H9 (cell line): ENCODE measurements around the gene TRIM60. TPM values are rescaled to one million over a fixed set of nuclear protein-coding genes. Genes with fewer than 3 reads are reported as not detected.
"Not testable (repeated sequence)": the region's sequence is repeated elsewhere in the genome, so short reads cannot be mapped to it uniquely, and the experiment has no call there.

ENCODE experiments used
- DNase-seq: peaks from one replicate; pipeline ENCODE4 v3.0.0-alpha.2; 2017
- H2AFZ ChIP-seq: one replicate; pipeline ENCODE4 v1.6.1; 2013; ENCODE audit warnings: mild to moderate bottlenecking, low read length, control low read depth, moderate library complexity
- H2AK5ac ChIP-seq: 2 replicates; pipeline ENCODE4 v1.6.1; 2013; ENCODE audit warnings: low read length, control low read depth, mixed read lengths; ENCODE audit not compliant: insufficient read length
- H2BK120ac ChIP-seq: one replicate; pipeline ENCODE4 v1.6.1; 2013; ENCODE audit warnings: low read depth, mild to moderate bottlenecking, low read length, control low read depth, inconsistent platforms; ENCODE audit not compliant: poor library complexity, severe bottlenecking
- H2BK12ac ChIP-seq: 2 replicates; pipeline ENCODE4 v1.6.1; 2013; ENCODE audit warnings: low read length, control low read depth, mixed read lengths, low read depth; ENCODE audit not compliant: insufficient read length
- H2BK15ac ChIP-seq: 2 replicates; pipeline ENCODE4 v1.6.1; 2013; ENCODE audit warnings: low read depth, low read length, control low read depth
- H2BK20ac ChIP-seq: one replicate; pipeline ENCODE4 v1.6.1; 2013; ENCODE audit warnings: low read depth, mild to moderate bottlenecking, low read length, control low read depth, inconsistent platforms; ENCODE audit not compliant: poor library complexity, severe bottlenecking
- H2BK5ac ChIP-seq: 2 replicates; pipeline ENCODE4 v1.6.1; 2013; ENCODE audit warnings: low read length, control low read depth, mixed read lengths; ENCODE audit not compliant: insufficient read length
- H3K14ac ChIP-seq: 2 replicates; pipeline ENCODE4 v1.6.1; 2013; ENCODE audit warnings: low read length, control low read depth; ENCODE audit not compliant: insufficient read depth
- H3K18ac ChIP-seq: 2 replicates; pipeline ENCODE4 v1.6.1; 2013; ENCODE audit warnings: low read depth, mild to moderate bottlenecking, mixed read lengths, low read length, control low read depth; ENCODE audit not compliant: insufficient read length
- H3K23ac ChIP-seq: 2 replicates; pipeline ENCODE4 v1.6.1; 2013; ENCODE audit warnings: low read length, control low read depth, mixed read lengths, low read depth; ENCODE audit not compliant: insufficient read length
- H3K23me2 ChIP-seq: 2 replicates; pipeline ENCODE4 v1.6.1; 2013; ENCODE audit warnings: low read depth, mild to moderate bottlenecking, mixed read lengths, low read length, control low read depth; ENCODE audit not compliant: insufficient read length, poor library complexity, severe bottlenecking
- H3K27ac ChIP-seq: 2 replicates; pipeline ENCODE4 v1.5.1; 2013; ENCODE audit warnings: low read length, control low read depth, mixed read lengths, low read depth; ENCODE audit not compliant: insufficient read length
- H3K27me3 ChIP-seq: 2 replicates; pipeline ENCODE4 v1.6.1; 2013; ENCODE audit warnings: low read length, control low read depth, inconsistent platforms; ENCODE audit not compliant: insufficient read depth
- H3K4ac ChIP-seq: 2 replicates; pipeline ENCODE4 v1.6.1; 2013; ENCODE audit warnings: low read depth, mild to moderate bottlenecking, control low read depth, inconsistent platforms, low read length, moderate library complexity
- H3K4me1 ChIP-seq: 2 replicates; pipeline ENCODE4 v1.6.1; 2013; ENCODE audit warnings: low read length, control low read depth, inconsistent platforms; ENCODE audit not compliant: insufficient read depth
- H3K4me2 ChIP-seq: 2 replicates; pipeline ENCODE4 v1.6.1; 2013; ENCODE audit warnings: low read length, control low read depth, mixed read lengths; ENCODE audit not compliant: insufficient read length, insufficient read depth
- H3K56ac ChIP-seq: 2 replicates; pipeline ENCODE4 v1.6.1; 2013; ENCODE audit warnings: low read depth, mild to moderate bottlenecking, mixed read lengths, low read length, control low read depth; ENCODE audit not compliant: insufficient read length
- H3K79me1 ChIP-seq: 2 replicates; pipeline ENCODE4 v1.6.1; 2013; ENCODE audit warnings: low read depth, mild to moderate bottlenecking, moderate library complexity, low read length, control low read depth, inconsistent platforms; ENCODE audit not compliant: insufficient read depth, poor library complexity, severe bottlenecking
- H3K79me2 ChIP-seq: 2 replicates; pipeline ENCODE4 v1.6.1; 2013; ENCODE audit warnings: low read length, control low read depth, inconsistent platforms; ENCODE audit not compliant: insufficient read depth
- H3K9ac ChIP-seq: 2 replicates; pipeline ENCODE4 v1.6.1; 2013; ENCODE audit warnings: low read length, control low read depth, mixed read lengths; ENCODE audit not compliant: insufficient read length; ENCODE audit errors: extremely low read depth
- H3K9me3 ChIP-seq: one replicate; pipeline ENCODE4 v1.6.1; 2013; ENCODE audit warnings: low read depth, low read length, inconsistent platforms; ENCODE audit not compliant: control insufficient read depth
- H3T11ph ChIP-seq: one replicate; pipeline ENCODE4 v1.6.1; 2013; ENCODE audit warnings: mild to moderate bottlenecking, low read length, control low read depth, inconsistent platforms
- H4K20me1 ChIP-seq: one replicate; pipeline ENCODE4 v1.6.1; 2013; ENCODE audit not compliant: control insufficient read depth, insufficient read length, insufficient read depth
- H4K5ac ChIP-seq: 2 replicates; pipeline ENCODE4 v1.6.1; 2013; ENCODE audit warnings: low read depth, mild to moderate bottlenecking, mixed read lengths, low read length, control low read depth; ENCODE audit not compliant: insufficient read length
- H4K8ac ChIP-seq: replicated peaks from 2 replicates; pipeline ENCODE4 v1.6.1; 2013; ENCODE audit warnings: low read length, control low read depth, mixed read lengths, low read depth; ENCODE audit not compliant: insufficient read length
- H4K91ac ChIP-seq: 2 replicates; pipeline ENCODE4 v1.6.1; 2013; ENCODE audit warnings: low read depth, mild to moderate bottlenecking, moderate library complexity, mixed read lengths, low read length, control low read depth; ENCODE audit not compliant: insufficient read length
- H3K27ac Mint-ChIP-seq, 3 experiments: 2 replicates in 2 of 3; 3 replicates in 1 of 3; pipeline ENCODE4 v1.8.0; 2020 to 2021; ENCODE audit warnings: mixed read lengths in 3 of 3, mild to moderate bottlenecking in 1 of 3, moderate library complexity in 1 of 3
- H3K27me3 Mint-ChIP-seq: 2 replicates; pipeline ENCODE4 v1.8.0; 2021; ENCODE audit warnings: low read depth, mild to moderate bottlenecking, moderate library complexity, mixed read lengths
- H3K36me3 Mint-ChIP-seq, 3 experiments: 2 replicates in 2 of 3; 3 replicates in 1 of 3; pipeline ENCODE4 v1.8.0; 2020 to 2021; ENCODE audit warnings: low read depth in 3 of 3, mixed read lengths in 3 of 3; ENCODE audit not compliant: insufficient read depth in 1 of 3
- H3K4me1 Mint-ChIP-seq, 2 experiments: 2 replicates each; pipeline ENCODE4 v1.8.0; 2020; ENCODE audit warnings: mixed read lengths in 2 of 2
- H3K4me3 Mint-ChIP-seq, 2 experiments: 2 replicates in 1 of 2; 3 replicates in 1 of 2; pipeline ENCODE4 v1.8.0; 2020 to 2021; ENCODE audit warnings: mild to moderate bottlenecking in 2 of 2, mixed read lengths in 2 of 2, moderate library complexity in 1 of 2
- H3K9me3 Mint-ChIP-seq, 2 experiments: 2 replicates in 1 of 2; 3 replicates in 1 of 2; pipeline ENCODE4 v1.8.0; 2020; ENCODE audit warnings: mild to moderate bottlenecking in 2 of 2, mixed read lengths in 2 of 2, moderate library complexity in 1 of 2
- WGBS: extraction: QIAGEN DNeasy Blood & Tissue Kit; methylation state at CpG from one replicate; pipeline ENCODE4 v1.1.7; 2013; ENCODE audit warnings: missing lambda C conversion rate, low lambda C conversion rate, mixed read lengths; ENCODE audit not compliant: insufficient read length; ENCODE audit errors: extremely low coverage; 5-methylcytosine and 5-hydroxymethylcytosine counted together
- total RNA-seq: library from RNA; stranded (reverse); gene quantifications from 2 replicates; pipeline ENCODE4 v1.2.1, GENCODE V29; 2021
- TF ChIP-seq, protein P1 (sequence below): fragments of 200-600 bp; sonication (generic); conservative IDR thresholded peaks from 3 replicates; pipeline ENCODE4 v1.8.0; 2021; ENCODE audit warnings: antibody characterized with exemption, mild to moderate bottlenecking

Gene TRIM60
- total RNA-seq, 1 experiment from 2014 or later, result not detected

DNA sequence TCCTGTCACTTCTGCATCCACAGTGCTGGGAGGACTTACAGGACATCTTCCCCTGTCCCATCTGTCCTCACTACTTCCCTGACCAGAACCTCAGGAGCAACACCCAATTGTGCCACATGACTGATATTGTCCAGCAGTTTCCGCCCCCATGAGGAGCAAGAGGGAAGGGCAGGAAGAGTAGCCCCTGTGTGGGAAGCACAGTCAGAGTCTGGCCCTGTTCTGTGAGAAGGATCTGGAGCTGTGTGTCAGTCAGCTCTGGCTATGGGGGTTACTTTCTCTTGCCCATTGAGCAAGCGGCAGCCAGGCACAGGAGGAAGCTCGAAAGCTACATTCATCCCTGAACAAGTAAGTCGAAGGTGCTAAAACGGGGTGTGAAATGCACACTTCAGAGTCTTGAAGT is 14.8 kb upstream of the TRIM60 start:
- no CpG with 5 or more reads among the region's 5 CpGs for WGBS
- peak; percentile 80 for DNase-seq

DNA sequence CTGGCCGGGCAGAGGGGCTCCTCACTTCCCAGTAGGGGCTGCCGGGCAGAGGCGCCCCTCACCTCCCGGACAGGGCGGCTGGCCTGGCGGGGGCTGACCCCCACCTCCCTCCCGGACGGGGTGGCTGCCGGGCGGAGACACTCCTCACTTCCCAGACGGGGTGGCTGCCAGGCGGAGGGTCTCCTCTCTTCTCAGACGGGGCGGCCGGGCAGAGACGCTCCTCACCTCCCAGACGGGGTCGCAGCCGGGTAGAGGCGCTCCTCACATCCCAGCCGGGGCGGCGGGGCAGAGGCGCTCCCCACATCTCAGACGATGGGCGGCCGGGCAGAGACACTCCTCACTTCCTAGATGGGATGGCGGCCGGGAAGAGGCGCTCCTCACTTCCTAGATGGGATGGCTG is 11.8 kb upstream of the TRIM60 start:
- not testable (repeated sequence) for H3K9ac ChIP-seq, H3K4me1 ChIP-seq, H3T11ph ChIP-seq, H2BK5ac ChIP-seq, H3K27ac Mint-ChIP-seq, H3K18ac ChIP-seq, DNase-seq, H4K8ac ChIP-seq, H3K4me3 Mint-ChIP-seq, H3K23ac ChIP-seq, H2AFZ ChIP-seq, H2BK12ac ChIP-seq, H3K9me3 ChIP-seq, H3K23me2 ChIP-seq, H3K79me1 ChIP-seq, H3K9me3 Mint-ChIP-seq, H3K4me1 Mint-ChIP-seq, H2BK20ac ChIP-seq, H3K4me2 ChIP-seq, H3K56ac ChIP-seq, H3K27ac ChIP-seq, H3K27me3 Mint-ChIP-seq, H2AK5ac ChIP-seq, H3K36me3 Mint-ChIP-seq, H3K4ac ChIP-seq, H2BK15ac ChIP-seq, H2BK120ac ChIP-seq, H3K27me3 ChIP-seq, H4K5ac ChIP-seq, H3K14ac ChIP-seq, H3K79me2 ChIP-seq, H4K20me1 ChIP-seq, H4K91ac ChIP-seq
- WGBS, result no CpG with 5 or more reads among the region's 30 CpGs

More for the DNA sequence above, 14.8 kb upstream of the TRIM60 start:
- Mint-ChIP-seq H3K4me3 (no peak overlapping the region), H3K27ac (0 out of 7 replicates have a peak overlapping the region, but pooled peaks of 1 of the 3 experiments have one; percentile 17), H3K36me3 (peaks cover 2 to 6% (median 6%) of the 10 kb centered on the region in 3 experiments; a peak in 4 of 7 replicates), H3K9me3 (peaks cover 7 to 8% of the 10 kb centered on the region in 2 experiments), H3K27me3 (no peaks in the 10 kb centered on the region), H3K4me1 (peaks cover 0 to 3% of the 10 kb centered on the region in 2 experiments; a peak in 2 of 4 replicates)
- Histone ChIP-seq H2AK5ac (no peak overlapping the region), H3T11ph (no peak overlapping the region), H4K20me1 (no peaks in the 10 kb centered on the region), H3K27me3 (no peaks in the 10 kb centered on the region), H2BK5ac (no peak overlapping the region), H3K4me2 (no peak overlapping the region), H3K23me2 (no peaks in the 10 kb centered on the region), H3K79me2 (no peaks in the 10 kb centered on the region), H2BK12ac (no peak overlapping the region), H3K4ac (no peak overlapping the region), H3K56ac (no peak overlapping the region), H3K14ac (no peak overlapping the region), H2BK15ac (no peak overlapping the region), H2BK120ac (no peak overlapping the region), H4K5ac (no peak overlapping the region), H4K8ac (no peak overlapping the region), H3K79me1 (no peaks in the 10 kb centered on the region), H3K18ac (no peak overlapping the region), H2AFZ (no peak overlapping the region), H3K23ac (no peak overlapping the region), H4K91ac (no peak overlapping the region), H3K27ac (no peak overlapping the region), H3K9me3 (no peaks in the 10 kb centered on the region), H3K4me1 (no peaks in the 10 kb centered on the region), H3K9ac (no peak overlapping the region), H2BK20ac (no peak overlapping the region)
- TF ChIP-seq, protein P1, sequence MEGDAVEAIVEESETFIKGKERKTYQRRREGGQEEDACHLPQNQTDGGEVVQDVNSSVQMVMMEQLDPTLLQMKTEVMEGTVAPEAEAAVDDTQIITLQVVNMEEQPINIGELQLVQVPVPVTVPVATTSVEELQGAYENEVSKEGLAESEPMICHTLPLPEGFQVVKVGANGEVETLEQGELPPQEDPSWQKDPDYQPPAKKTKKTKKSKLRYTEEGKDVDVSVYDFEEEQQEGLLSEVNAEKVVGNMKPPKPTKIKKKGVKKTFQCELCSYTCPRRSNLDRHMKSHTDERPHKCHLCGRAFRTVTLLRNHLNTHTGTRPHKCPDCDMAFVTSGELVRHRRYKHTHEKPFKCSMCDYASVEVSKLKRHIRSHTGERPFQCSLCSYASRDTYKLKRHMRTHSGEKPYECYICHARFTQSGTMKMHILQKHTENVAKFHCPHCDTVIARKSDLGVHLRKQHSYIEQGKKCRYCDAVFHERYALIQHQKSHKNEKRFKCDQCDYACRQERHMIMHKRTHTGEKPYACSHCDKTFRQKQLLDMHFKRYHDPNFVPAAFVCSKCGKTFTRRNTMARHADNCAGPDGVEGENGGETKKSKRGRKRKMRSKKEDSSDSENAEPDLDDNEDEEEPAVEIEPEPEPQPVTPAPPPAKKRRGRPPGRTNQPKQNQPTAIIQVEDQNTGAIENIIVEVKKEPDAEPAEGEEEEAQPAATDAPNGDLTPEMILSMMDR, result peak; percentile 68
